HepG2 (cell line): ENCODE results near the gene DCUN1D4. TPM values are rescaled to one million over a fixed set of nuclear protein-coding genes. Genes with fewer than 3 reads are reported as not detected.

Experiments used
- ATF7-NPFF ChIP-seq: sonication (generic); formaldehyde crosslinking; IDR thresholded peaks from 2 replicates; pipeline ENCODE4 v1.8.1; 2023; ENCODE audit warnings: mild to moderate bottlenecking, low read depth, missing genetic modification reagents, moderate library complexity
- ATRX ChIP-seq: sonication (generic); formaldehyde crosslinking; IDR thresholded peaks from 2 replicates; pipeline ENCODE4 v1.4.0; 2020; ENCODE audit warnings: missing genetic modification reagents, borderline replicate concordance
- CCAR2 ChIP-seq: fragments of 200-400 bp; formaldehyde crosslinking; optimal IDR thresholded peaks from 2 replicates; pipeline ENCODE3; 2018; ENCODE audit warnings: low read depth, mild to moderate bottlenecking, low read length, moderate library complexity
- JARID2 ChIP-seq: sonication (generic); formaldehyde crosslinking; IDR thresholded peaks from 2 replicates; pipeline ENCODE4 v1.8.1; 2023; ENCODE audit warnings: missing genetic modification reagents, inconsistent platforms; ENCODE audit not compliant: insufficient replicate concordance
- KDM5B ChIP-seq: sonication (generic); formaldehyde crosslinking; IDR thresholded peaks from 2 replicates; pipeline ENCODE4 v1.4.0; 2020; ENCODE audit warnings: missing genetic modification reagents, mild to moderate bottlenecking, borderline replicate concordance
- NCOA2 ChIP-seq: sonication (generic); formaldehyde crosslinking; IDR thresholded peaks from 2 replicates; pipeline ENCODE4 v1.8.0; 2022; ENCODE audit warnings: inconsistent platforms
- PITX1 ChIP-seq: sonication (generic); formaldehyde crosslinking; IDR thresholded peaks from 2 replicates; pipeline ENCODE4 v1.5.1; 2020; ENCODE audit warnings: mild to moderate bottlenecking, missing genetic modification reagents
- YY1 ChIP-seq: IDR thresholded peaks from 2 replicates; pipeline ENCODE4 v1.6.1; 2011; ENCODE audit warnings: low read length, low read depth, moderate library complexity, mild to moderate bottlenecking; ENCODE audit not compliant: insufficient read depth, insufficient replicate concordance
- ZNF589 ChIP-seq: sonication (generic); formaldehyde crosslinking; conservative IDR thresholded peaks from 2 replicates; pipeline ENCODE4 v1.8.0; 2022; ENCODE audit warnings: mild to moderate bottlenecking, moderate library complexity, missing genetic modification reagents
- ZNF850 ChIP-seq: sonication (generic); formaldehyde crosslinking; conservative IDR thresholded peaks from 2 replicates; pipeline ENCODE4 v1.9.0; 2021; ENCODE audit warnings: mild to moderate bottlenecking, missing genetic modification reagents
- polyA plus RNA-seq, 8 experiments: library from polyadenylated mRNA; depleted of rRNA in 3 of 8; stranded (reverse) in 7 of 8; unstranded in 1 of 8; fragments of >200 nt; fragmentation: Illumina TruSeq in 4 of 8; extraction: Trizol in 4 of 8; gene quantifications; 2 replicates each; pipeline versions ENCODE4 v1.2.1 to v1.2.3, GENCODE V29; 2011 to 2016; ENCODE audit warnings: low read depth in 4 of 8, missing spikeins in 1 of 8, mixed read lengths in 1 of 8; ENCODE audit not compliant: insufficient read depth in 1 of 8
- total RNA-seq, 5 experiments: library from RNA; depleted of rRNA; stranded (reverse); fragments of >200 nt; fragmentation: Illumina TruSeq; extraction: Trizol; gene quantifications; 2 replicates each; pipeline ENCODE4 v1.2.3, GENCODE V29; 2016; ENCODE audit warnings: low read depth in 1 of 5
- TF ChIP-seq, protein P1 (sequence below): sonication (generic); formaldehyde crosslinking; IDR thresholded peaks from 2 replicates; pipeline ENCODE4 v1.4.0; 2020; ENCODE audit warnings: missing genetic modification reagents, mild to moderate bottlenecking, borderline replicate concordance
- TF ChIP-seq, protein P2 (sequence below): sonication (generic); formaldehyde crosslinking; IDR thresholded peaks from 2 replicates; pipeline ENCODE4 v1.4.0; 2020; ENCODE audit warnings: mild to moderate bottlenecking, missing genetic modification reagents
- TF ChIP-seq, protein P3 (sequence below): sonication (generic); formaldehyde crosslinking; IDR thresholded peaks from 2 replicates; pipeline ENCODE4 v1.4.0; 2020; ENCODE audit warnings: missing genetic modification reagents
- TF ChIP-seq, protein P4 (sequence below): sonication (generic); formaldehyde crosslinking; IDR thresholded peaks from 2 replicates; pipeline ENCODE4 v1.4.0; 2020; ENCODE audit warnings: mild to moderate bottlenecking, missing genetic modification reagents
- TF ChIP-seq, protein P5 (sequence below): sonication (generic); formaldehyde crosslinking; IDR thresholded peaks from 2 replicates; pipeline ENCODE4 v1.4.0; 2020; ENCODE audit warnings: missing genetic modification reagents, borderline replicate concordance

The DCUN1D4 gene
- total and polyA plus RNA-seq, 2 of the 13 experiments (the other 11 are each of a cell fraction or from before 2014, with no cell fraction given): 27.9 to 44.4 TPM

DNA sequence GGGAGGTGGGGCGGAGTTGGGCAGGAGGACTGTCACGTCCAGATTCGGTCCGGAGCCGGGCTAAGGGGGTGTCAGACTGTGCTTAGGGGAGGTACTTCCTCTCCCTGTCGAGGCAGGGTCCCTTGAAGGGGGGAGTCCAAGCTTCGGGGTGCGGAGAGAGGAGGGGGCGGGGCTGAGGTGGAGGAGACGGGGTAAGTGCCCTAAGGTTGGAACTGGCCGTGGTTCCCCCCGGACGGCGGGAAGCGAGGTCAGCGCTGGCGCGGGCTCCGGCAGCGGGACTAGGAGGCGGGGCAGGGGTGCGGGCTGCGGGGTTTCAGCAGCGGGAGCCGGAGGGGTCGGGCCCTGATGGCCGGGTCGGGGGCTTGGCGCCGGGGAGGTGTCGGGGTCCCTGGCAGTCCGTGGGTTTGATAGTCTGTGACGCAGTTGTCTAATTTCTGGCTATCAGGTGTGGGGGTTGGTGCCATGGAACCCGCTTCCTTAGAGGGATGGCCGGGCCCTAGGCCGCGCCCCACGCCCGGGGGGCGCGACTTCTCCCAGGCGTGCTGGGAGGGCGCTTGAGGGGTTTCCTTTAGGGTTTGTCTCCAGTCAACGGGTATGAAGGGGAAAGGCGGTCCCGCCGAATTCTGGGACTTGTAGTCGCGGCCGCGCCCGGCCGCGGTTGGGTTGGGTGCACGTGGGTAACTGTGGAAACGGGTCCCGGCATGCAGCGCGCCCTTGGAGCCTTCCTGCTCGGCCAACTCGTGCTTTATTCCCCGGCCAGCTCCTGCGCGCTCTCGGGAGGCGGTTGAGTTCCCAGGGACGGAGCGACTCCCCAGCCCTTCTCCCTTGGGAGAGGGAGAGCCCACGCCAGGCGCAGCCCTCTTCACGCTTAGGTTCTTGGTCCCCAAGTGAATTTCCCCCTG is 1.5 kb downstream of the DCUN1D4 start (continued):
- TF ChIP-seq, protein P1, sequence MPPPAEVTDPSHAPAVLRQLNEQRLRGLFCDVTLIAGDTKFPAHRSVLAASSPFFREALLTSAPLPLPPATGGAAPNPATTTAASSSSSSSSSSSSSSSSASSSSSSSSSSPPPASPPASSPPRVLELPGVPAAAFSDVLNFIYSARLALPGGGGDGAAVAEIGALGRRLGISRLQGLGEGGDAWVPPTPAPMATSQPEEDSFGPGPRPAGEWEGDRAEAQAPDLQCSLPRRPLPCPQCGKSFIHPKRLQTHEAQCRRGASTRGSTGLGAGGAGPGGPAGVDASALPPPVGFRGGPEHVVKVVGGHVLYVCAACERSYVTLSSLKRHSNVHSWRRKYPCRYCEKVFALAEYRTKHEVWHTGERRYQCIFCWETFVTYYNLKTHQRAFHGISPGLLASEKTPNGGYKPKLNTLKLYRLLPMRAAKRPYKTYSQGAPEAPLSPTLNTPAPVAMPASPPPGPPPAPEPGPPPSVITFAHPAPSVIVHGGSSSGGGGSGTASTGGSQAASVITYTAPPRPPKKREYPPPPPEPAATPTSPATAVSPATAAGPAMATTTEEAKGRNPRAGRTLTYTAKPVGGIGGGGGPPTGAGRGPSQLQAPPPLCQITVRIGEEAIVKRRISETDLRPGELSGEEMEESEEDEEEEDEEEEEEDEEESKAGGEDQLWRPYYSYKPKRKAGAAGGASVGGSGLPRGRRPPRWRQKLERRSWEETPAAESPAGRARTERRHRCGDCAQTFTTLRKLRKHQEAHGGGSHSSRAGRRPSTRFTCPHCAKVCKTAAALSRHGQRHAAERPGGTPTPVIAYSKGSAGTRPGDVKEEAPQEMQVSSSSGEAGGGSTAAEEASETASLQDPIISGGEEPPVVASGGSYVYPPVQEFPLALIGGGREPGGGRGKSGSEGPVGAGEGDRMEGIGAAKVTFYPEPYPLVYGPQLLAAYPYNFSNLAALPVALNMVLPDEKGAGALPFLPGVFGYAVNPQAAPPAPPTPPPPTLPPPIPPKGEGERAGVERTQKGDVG: no peak
- TF ChIP-seq ATF7-NPFF (CRISPR knock-in tag) (0 out of 2 replicates have a peak, but pooled peaks have one; percentile 21), KDM5B (CRISPR knock-in tag) (peak; percentile 41; the same call in 1 of the 2 replicates), JARID2 (CRISPR knock-in tag) (no peak), ZNF850 (CRISPR knock-in tag) (no peak), ATRX (no peak), NCOA2 (CRISPR knock-in tag) (peak; percentile 10; the same call in 1 of the 2 replicates), CCAR2 (no peak), YY1 (peak; percentile 50), PITX1 (CRISPR knock-in tag) (0 out of 2 replicates have a peak, but pooled peaks have one; percentile 24), ZNF589 (CRISPR knock-in tag) (no peak)
- TF ChIP-seq, protein P2, sequence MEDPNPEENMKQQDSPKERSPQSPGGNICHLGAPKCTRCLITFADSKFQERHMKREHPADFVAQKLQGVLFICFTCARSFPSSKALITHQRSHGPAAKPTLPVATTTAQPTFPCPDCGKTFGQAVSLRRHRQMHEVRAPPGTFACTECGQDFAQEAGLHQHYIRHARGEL (CRISPR knock-in tag): no peak
- TF ChIP-seq, protein P3, sequence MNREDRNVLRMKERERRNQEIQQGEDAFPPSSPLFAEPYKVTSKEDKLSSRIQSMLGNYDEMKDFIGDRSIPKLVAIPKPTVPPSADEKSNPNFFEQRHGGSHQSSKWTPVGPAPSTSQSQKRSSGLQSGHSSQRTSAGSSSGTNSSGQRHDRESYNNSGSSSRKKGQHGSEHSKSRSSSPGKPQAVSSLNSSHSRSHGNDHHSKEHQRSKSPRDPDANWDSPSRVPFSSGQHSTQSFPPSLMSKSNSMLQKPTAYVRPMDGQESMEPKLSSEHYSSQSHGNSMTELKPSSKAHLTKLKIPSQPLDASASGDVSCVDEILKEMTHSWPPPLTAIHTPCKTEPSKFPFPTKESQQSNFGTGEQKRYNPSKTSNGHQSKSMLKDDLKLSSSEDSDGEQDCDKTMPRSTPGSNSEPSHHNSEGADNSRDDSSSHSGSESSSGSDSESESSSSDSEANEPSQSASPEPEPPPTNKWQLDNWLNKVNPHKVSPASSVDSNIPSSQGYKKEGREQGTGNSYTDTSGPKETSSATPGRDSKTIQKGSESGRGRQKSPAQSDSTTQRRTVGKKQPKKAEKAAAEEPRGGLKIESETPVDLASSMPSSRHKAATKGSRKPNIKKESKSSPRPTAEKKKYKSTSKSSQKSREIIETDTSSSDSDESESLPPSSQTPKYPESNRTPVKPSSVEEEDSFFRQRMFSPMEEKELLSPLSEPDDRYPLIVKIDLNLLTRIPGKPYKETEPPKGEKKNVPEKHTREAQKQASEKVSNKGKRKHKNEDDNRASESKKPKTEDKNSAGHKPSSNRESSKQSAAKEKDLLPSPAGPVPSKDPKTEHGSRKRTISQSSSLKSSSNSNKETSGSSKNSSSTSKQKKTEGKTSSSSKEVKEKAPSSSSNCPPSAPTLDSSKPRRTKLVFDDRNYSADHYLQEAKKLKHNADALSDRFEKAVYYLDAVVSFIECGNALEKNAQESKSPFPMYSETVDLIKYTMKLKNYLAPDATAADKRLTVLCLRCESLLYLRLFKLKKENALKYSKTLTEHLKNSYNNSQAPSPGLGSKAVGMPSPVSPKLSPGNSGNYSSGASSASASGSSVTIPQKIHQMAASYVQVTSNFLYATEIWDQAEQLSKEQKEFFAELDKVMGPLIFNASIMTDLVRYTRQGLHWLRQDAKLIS (CRISPR knock-in tag): no peak
- TF ChIP-seq, protein P4, sequence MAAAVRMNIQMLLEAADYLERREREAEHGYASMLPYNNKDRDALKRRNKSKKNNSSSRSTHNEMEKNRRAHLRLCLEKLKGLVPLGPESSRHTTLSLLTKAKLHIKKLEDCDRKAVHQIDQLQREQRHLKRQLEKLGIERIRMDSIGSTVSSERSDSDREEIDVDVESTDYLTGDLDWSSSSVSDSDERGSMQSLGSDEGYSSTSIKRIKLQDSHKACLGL (CRISPR knock-in tag): peak; percentile 59; the same call in 1 of the 2 replicates
- TF ChIP-seq, protein P5, sequence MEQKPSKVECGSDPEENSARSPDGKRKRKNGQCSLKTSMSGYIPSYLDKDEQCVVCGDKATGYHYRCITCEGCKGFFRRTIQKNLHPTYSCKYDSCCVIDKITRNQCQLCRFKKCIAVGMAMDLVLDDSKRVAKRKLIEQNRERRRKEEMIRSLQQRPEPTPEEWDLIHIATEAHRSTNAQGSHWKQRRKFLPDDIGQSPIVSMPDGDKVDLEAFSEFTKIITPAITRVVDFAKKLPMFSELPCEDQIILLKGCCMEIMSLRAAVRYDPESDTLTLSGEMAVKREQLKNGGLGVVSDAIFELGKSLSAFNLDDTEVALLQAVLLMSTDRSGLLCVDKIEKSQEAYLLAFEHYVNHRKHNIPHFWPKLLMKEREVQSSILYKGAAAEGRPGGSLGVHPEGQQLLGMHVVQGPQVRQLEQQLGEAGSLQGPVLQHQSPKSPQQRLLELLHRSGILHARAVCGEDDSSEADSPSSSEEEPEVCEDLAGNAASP: no peak
